GM12891 (cell line): ENCODE measurements around the gene ZNRF1.

Experiments
- DNase-seq: peaks from one replicate; pipeline ENCODE4 v3.0.0; 2011; ENCODE audit warnings: low spot score; ENCODE audit not compliant: insufficient read length
- FAIRE-seq: peaks from 2 replicates; lab custom pipeline; 2011; peaks lifted over from hg19 to GRCh38; lab: Jason Lieb, UNC
- PAX5 ChIP-seq: IDR thresholded peaks from 2 replicates; pipeline ENCODE4 v1.6.1; 2011; ENCODE audit warnings: low read length, moderate library complexity, mild to moderate bottlenecking; ENCODE audit not compliant: insufficient read depth, severe bottlenecking
- POLR2A ChIP-seq: IDR thresholded peaks from 2 replicates; pipeline ENCODE4 v1.6.1; 2011; ENCODE audit warnings: low read depth, low read length, control low read depth
- POLR2AphosphoS5 ChIP-seq: IDR thresholded peaks from 2 replicates; pipeline ENCODE4 v1.6.1; 2011; ENCODE audit warnings: low read depth, low read length, control low read depth
- POU2F2 ChIP-seq: IDR thresholded peaks from 2 replicates; pipeline ENCODE4 v1.6.1; 2011; ENCODE audit warnings: low read depth, mild to moderate bottlenecking, control low read depth, low read length, moderate library complexity
- SPI1 ChIP-seq: IDR thresholded peaks from 2 replicates; pipeline ENCODE4 v1.6.1; 2011; ENCODE audit warnings: low read depth, low read length, control low read depth
- TAF1 ChIP-seq: IDR thresholded peaks from 2 replicates; pipeline ENCODE4 v1.6.1; 2011; ENCODE audit warnings: low read depth, low read length, control low read depth

The ZNRF1 gene

GRCh38 chr16:74999609-75000480, 1.0 kb downstream of the ZNRF1 start:
- no peak for TF ChIP-seq POLR2AphosphoS5
- TF ChIP-seq SPI1 = no peak
- TF ChIP-seq TAF1 = no peak
- no peak for TF ChIP-seq PAX5
- no peak for TF ChIP-seq POLR2A
- no peak for TF ChIP-seq POU2F2
- FAIRE-seq = no peak
- peak; percentile 47 for DNase-seq

GRCh38 chr16:75000481-75001081, 1.8 kb downstream of the ZNRF1 start:
- FAIRE-seq = no peak
- no peak for DNase-seq
- TF ChIP-seq SPI1 (no peak), POLR2A (no peak), PAX5 (no peak), TAF1 (no peak), POU2F2 (no peak), POLR2AphosphoS5 (no peak)

- FAIRE-seq (no peak), DNase-seq (no peak)
- TF ChIP-seq TAF1 = no peak
- TF ChIP-seq POLR2A = no peak
- no peak for TF ChIP-seq SPI1
- TF ChIP-seq POU2F2 = no peak
- no peak for TF ChIP-seq PAX5
- no peak for TF ChIP-seq POLR2AphosphoS5
Measured at GRCh38 chr16:75002474-75002873, 3.6 kb downstream of the ZNRF1 start.

- no peak for FAIRE-seq
- no peak for TF ChIP-seq PAX5
- no peak for TF ChIP-seq POLR2A
- no peak for TF ChIP-seq TAF1
- no peak for TF ChIP-seq POLR2AphosphoS5
- TF ChIP-seq SPI1 = no peak
- TF ChIP-seq POU2F2 = no peak
- DNase-seq = no peak
Measured at GRCh38 chr16:75003931-75004330, 5.1 kb downstream of the ZNRF1 start.

- DNase-seq (no peak), FAIRE-seq (no peak)
- TF ChIP-seq PAX5 = no peak
- TF ChIP-seq POLR2A = no peak
- no peak for TF ChIP-seq SPI1
- no peak for TF ChIP-seq POLR2AphosphoS5
- TF ChIP-seq TAF1 = no peak
- TF ChIP-seq POU2F2 = no peak
Measured at GRCh38 chr16:75004460-75004859, 5.6 kb downstream of the ZNRF1 start.

GRCh38 chr16:75005697-75006096, 6.9 kb downstream of the ZNRF1 start:
- FAIRE-seq (no peak), DNase-seq (no peak)
- no peak for TF ChIP-seq TAF1
- no peak for TF ChIP-seq SPI1
- TF ChIP-seq POLR2A = no peak
- no peak for TF ChIP-seq POU2F2
- no peak for TF ChIP-seq PAX5
- no peak for TF ChIP-seq POLR2AphosphoS5

GRCh38 chr16:75007443-75007842, 8.6 kb downstream of the ZNRF1 start:
- FAIRE-seq (no peak), DNase-seq (no peak)
- no peak for TF ChIP-seq SPI1

- TF ChIP-seq TAF1 = no peak
- TF ChIP-seq POU2F2 = no peak
- TF ChIP-seq POLR2A = no peak
- no peak for TF ChIP-seq PAX5
- no peak for TF ChIP-seq SPI1
- no peak for TF ChIP-seq POLR2AphosphoS5
- no peak for DNase-seq
- no peak for FAIRE-seq
Measured at GRCh38 chr16:75010427-75010826, 11.6 kb downstream of the ZNRF1 start.

- DNase-seq (no peak), FAIRE-seq (peak; percentile 43)
- 0 out of 2 replicates have a peak, but pooled peaks have one; percentile 57 for TF ChIP-seq POU2F2
- TF ChIP-seq POLR2AphosphoS5 = peak; percentile 76; the same call in 1 of the 2 replicates
- TF ChIP-seq TAF1 = peak; percentile 71; the same call in 1 of the 2 replicates
- no peak for TF ChIP-seq PAX5
- TF ChIP-seq SPI1 = no peak
- peak; percentile 87 for TF ChIP-seq POLR2A
Measured at GRCh38 chr16:75011634-75012307, 12.9 kb downstream of the ZNRF1 start.
